GM23248 (cell line): ENCODE results near the gene PADI3.

Experiments
- EZH2 ChIP-seq: fragments of 200-600 bp; sonication (generic); IDR thresholded peaks from 2 replicates; pipeline ENCODE4 v1.6.1; 2018; ENCODE audit warnings: antibody characterized with exemption, mild to moderate bottlenecking; ENCODE audit not compliant: insufficient read depth, poor library complexity, severe bottlenecking
- EZH2phosphoT487 ChIP-seq: fragments of 200-600 bp; sonication (generic); IDR thresholded peaks from 2 replicates; pipeline ENCODE4 v1.6.1; 2018; ENCODE audit warnings: antibody characterized with exemption, moderate library complexity, mild to moderate bottlenecking, low read depth; ENCODE audit not compliant: insufficient read depth

GRCh38 chr1:17272066-17272465, 23.2 kb downstream of the PADI3 start:
- TF ChIP-seq EZH2 (no peak), EZH2phosphoT487 (no peak)
